Neural progenitor cell (in vitro differentiated cells): ENCODE results near the gene STK26.

Experiments
- EZH2 ChIP-seq: fragments of 200-600 bp; sonication (generic); IDR thresholded peaks from 2 replicates; pipeline ENCODE4 v1.6.1; 2017; ENCODE audit warnings: antibody characterized with exemption, mild to moderate bottlenecking, moderate library complexity
- EZH2phosphoT487 ChIP-seq: fragments of 200-600 bp; sonication (generic); IDR thresholded peaks from 2 replicates; pipeline ENCODE4 v1.6.1; 2017; ENCODE audit warnings: antibody characterized with exemption
- TF ChIP-seq, protein P1 (sequence below): fragments of 200-600 bp; sonication (generic); IDR thresholded peaks from 2 replicates; pipeline ENCODE4 v1.5.1; 2017; ENCODE audit warnings: antibody characterized with exemption, mild to moderate bottlenecking

DNA sequence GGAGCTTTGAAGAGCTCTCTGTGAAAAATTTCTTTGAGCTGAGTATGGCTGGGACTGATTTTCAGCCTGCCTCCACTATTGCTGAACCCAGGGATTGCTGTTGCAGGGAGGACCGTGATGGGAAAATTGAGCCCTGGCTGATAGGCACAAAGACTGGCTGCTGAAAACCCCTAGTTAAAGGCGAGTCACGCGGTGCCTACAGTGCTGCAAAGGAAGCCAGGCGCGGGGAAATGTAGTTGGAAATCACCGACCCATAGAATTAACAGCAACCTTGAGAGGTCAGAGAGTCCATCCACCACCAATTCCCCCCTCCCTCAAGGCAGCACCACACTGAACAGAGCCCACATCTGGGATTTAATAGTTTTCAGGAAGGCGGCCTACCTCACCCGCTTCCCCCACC, 78.7 kb downstream of the STK26 start:
- TF ChIP-seq, protein P1, sequence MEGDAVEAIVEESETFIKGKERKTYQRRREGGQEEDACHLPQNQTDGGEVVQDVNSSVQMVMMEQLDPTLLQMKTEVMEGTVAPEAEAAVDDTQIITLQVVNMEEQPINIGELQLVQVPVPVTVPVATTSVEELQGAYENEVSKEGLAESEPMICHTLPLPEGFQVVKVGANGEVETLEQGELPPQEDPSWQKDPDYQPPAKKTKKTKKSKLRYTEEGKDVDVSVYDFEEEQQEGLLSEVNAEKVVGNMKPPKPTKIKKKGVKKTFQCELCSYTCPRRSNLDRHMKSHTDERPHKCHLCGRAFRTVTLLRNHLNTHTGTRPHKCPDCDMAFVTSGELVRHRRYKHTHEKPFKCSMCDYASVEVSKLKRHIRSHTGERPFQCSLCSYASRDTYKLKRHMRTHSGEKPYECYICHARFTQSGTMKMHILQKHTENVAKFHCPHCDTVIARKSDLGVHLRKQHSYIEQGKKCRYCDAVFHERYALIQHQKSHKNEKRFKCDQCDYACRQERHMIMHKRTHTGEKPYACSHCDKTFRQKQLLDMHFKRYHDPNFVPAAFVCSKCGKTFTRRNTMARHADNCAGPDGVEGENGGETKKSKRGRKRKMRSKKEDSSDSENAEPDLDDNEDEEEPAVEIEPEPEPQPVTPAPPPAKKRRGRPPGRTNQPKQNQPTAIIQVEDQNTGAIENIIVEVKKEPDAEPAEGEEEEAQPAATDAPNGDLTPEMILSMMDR = no peak
- TF ChIP-seq EZH2 (no peak), EZH2phosphoT487 (no peak)
